ENCODE measurements around the gene MMP2.

DNA sequence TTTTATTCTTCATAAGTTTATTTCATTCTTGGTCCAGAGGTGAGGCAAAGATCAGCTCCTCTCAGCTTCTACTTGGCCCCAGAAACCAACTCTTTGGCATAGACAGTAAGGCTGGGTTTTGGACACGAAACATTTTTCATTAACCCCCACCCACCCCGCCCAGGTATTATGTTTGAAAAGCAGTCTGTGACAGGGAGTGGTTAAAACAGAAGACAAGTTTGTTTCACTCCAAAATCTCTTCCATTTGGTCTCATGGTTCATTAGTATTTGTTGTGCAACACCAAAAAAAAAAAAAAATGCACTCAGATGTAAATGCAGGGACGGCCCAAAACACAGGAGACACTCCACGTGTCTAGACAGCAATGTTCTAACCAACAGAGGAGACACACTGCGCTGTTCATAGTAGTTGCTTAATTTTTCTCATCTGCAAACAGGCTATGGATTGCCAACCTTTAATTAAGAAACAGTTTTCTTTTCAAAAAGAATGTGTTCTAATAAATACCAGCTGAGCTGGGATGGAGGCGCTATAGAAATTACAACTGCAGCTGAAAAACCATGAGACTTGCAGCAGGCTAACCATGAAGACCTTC, 39.8 kb upstream of the MMP2 start:
- TF ChIP-seq CTCF (IDR thresholded peaks at IDR 0.05) (no peak), POLR2A (IDR thresholded peaks at IDR 0.05) (no peak)

Measured in Peyer's patch (tissue), 4 donors.